Activated CD8-positive, alpha-beta memory T cell treated with anti-CD3 and anti-CD28 coated beads, Interleukin-2, amount 50 U/mL, for 24 hours (primary cell): ENCODE results near the gene ERBIN.
"Not testable (repeated sequence)": the region's sequence is repeated elsewhere in the genome, so short reads cannot be mapped to it uniquely, and the experiment has no call there.

ENCODE experiments used
- DNase-seq: peaks from one replicate; pipeline ENCODE4 v3.0.0-alpha.2; 2020; ENCODE audit errors: extremely low read depth

The ERBIN gene

DNA sequence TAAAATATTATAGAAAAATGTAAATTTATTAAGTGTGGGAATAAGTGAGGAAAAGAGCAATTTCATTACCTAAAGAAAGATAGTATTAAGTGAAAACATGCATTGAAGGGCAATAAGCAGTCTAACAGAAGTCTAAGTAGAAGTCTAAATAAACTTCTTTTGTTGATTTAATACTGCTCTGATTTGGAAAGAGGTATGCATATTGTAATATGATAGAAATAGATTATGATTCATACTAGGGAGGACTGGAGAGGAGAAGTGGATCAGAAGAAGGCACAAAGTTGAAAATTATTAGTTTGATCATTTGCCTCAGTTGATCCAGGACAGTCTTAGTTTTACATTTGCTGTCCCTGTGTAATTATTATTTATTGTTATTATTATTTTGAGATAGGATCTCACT, 6.6 kb upstream of the ERBIN start:
- no peak for DNase-seq

DNA sequence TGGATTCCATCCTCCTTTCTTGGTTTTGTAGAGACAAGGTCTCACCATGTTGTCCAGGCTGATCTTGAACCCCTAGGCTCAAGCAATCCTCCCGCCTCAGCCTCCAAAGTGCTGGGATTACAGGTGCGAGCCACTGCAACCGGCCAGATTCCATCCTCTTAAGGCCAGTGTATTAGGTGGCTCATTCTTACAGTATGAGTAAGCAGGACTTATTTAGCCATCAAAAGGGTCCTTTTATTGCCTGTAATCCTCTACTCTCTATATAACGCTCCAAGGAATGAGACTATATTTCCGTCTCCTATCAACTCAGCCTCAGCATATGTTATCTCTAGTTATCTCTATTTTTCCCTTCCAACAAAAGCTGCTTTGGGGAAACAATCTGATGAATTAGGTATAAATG, 3.0 kb upstream of the ERBIN start:
- no peak for DNase-seq

DNA sequence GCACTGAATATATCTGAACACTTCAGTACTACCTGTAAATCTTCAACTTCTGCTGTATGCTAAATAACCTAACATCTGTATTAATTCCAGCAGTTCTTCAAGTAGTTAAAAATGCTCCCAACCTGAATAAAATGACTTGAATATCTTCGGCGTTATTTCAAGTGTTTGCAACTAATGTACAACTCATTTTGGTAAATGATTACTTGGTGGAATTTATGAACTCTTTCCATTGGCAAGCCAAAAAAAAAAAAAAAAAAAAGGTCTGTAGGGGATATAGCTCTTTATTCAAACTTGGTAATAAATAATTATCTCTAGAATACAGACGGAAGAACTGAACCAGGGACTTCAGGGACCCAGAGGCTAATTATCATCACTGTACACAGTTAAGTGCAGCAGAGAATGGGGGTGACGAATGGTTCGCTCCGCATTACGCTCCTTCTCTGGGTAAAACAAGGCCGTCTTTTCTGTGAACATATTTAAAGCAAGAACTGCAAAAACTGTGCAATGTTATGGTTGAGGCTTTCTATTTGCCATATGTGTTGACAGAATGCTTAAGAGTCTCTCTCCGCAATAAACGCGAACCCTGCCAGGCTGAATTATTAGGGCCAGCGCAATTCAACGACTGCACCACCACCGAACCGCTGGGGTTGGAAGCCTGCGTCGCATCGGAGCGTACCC, 1.9 kb upstream of the ERBIN start:
- DNase-seq: no peak

DNA sequence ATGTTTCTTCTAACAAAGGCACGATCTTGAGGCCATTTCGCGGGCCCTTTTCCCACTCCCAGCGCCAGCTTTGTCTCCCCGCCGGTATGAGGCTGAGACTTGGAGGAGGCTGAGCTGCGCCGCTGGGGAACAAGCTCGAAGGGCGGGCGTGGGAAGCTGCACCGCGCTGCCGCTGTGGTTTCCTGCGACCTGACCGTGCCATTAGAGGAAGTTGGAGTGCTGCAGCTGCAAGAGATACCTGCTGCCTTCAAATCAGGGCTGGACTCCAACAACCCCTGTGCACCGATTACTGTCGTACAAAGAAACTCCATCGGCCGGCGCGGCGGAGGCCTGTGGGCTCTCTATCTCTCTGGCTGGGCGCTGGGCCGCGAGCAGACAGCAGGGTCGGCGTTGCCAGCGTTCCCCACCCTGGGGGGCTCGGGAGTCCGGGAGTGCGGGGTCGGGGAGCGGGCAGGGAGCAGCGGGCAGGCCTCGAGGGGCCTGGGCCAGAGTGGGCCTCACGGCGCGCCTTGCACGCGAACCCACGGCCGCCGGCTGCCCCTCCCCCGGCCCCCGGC, 1.3 kb upstream of the ERBIN start:
- DNase-seq: peak; percentile 19

DNA sequence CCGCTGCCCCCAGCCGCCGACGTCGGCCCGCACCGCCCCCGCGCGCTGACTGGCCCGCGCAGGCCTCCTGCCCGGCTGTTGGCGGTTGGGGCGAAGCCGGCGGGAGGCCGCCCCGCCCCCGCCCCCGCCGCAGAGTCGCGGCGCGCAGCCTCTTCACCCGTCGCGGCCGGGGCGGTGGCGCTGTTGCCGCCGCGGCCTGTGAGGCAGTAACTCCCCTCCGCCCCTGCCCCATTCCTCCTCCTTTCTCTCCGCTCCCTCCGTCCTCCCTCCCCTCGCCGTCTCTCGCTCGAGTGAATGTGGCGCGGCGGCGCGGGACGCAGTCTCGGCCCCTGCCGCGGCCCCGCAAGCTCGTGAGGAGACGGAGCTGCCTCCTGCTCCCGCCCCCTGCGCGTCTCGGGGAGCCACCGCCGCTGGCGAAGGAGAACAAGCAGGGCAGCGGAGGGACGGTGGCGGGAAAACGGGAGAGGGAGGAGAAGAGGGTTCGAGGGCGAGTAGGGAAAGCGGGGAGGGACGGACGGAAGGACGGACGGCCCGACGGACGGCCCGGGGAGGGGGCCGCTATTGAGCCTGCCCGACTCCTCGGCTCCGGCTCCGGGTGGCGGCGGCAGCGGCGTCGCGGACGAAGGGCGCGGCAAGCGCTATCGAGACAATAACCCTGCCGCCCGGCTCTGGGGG, 637 bp upstream of the ERBIN start:
- DNase-seq: peak; percentile 23

DNA sequence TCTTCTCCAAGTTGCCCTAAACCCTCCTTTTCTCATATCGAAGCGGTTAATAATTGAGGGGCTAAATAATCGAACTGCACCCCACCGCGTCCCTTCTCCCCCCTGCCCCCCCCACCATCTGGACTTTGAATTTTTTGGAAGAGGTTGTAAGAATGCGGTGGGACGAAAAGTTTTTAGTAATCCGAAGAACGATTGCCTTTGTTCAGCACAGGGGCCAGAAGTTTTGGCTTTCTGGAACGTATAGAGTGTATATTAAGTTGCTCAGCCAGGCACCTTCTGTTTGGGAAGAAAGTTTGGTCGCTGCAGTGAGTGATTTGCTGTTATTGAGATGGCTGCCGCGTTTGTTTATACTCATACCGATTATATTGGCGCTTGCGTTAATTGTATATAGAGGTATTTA, 518 bp downstream of the ERBIN start:
- DNase-seq: no peak

DNA sequence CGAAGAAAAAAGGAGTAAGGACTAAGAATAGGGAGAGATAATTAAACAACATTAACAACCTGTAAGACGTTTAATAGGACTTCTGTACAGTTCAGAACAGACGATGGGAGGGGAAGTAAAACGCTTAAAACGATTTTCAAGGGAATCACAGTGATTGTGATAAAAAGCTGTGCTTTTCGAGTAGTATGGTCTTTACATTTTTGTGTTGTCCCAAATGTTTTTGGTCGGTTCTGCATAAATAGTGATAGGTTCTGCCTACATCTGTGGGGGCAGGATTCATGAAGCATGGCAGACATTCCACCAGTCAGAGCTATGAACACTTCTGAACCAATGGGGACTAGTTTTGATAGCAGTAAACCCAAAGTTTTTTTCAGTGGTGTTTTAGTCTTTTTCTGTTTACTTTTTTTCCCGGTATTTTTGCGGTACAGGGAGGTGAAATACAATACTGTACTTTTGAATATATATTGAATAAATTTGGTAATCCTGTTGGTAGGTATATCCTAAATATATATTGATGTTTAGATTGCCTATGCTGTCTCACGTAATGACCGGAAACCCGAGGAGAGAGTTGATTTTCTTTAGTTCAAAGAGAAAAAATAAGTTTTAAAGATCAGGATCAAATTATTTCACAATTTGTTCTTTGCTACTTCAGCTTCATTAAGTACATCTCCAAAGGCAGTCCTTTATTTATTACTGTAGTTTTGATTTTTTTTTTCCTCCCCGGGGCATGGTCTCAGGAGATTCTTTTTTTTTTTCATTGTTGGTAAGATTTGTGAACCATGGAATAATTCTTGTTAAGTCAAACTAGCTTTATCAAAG, 1.3 kb downstream of the ERBIN start:
- DNase-seq: no peak

DNA sequence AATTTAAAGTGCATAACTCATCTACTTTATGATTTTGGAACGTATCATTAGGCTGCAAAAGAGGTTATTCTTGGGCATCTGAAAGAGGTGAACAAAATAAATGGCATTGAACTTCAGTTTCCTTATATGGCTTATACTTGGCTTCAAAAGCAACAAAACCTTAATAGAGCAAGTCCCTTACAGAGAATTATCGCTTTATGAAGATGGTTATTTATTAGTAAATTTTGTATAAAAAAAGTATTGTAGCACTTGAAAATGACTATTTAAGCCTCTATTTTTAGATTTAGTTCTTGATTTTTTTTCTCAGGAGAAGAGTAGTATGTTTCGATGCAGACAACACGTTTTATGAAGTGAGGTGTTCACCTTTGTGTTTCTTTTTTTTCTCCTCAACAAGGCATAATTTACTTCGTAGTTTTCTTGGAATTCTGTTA, 2.0 kb downstream of the ERBIN start:
- DNase-seq: no peak

DNA sequence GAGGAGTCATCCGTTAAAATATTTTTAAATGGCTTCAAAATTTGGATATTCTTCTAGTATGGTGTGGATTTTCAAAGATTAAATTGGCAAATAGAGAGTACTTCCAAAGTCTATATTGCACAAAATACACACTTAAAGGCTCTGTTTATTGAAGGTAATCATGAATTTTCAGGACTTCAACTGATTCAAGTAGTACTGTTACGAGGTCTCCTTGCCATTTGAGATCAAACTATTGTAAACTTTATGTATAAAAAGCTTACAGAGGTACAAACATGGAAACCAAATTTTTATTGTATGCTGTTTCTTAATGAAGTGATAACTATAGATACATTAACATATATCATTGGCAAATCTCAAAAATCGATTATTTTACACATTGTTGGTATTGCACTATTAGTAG, 2.5 kb downstream of the ERBIN start:
- no peak for DNase-seq

DNA sequence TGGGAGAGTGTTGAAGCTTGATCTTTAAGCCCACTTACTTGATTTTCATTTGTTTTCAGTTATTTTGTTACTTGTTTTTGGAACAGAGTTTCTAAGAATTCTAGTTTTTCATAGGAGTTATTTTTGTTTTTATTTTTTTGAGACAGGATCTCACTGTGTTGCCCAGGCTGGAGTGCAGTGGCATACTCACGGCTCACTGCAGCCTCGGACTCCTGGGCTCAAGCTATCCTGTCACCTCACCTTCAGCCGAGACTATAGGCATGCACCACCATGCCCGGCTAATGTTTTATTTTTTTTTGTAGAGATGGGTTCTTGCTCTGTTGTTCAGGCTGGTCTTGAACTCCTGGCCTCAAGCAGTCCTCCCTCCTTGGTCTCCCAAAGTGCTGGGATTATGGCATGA, 6.3 kb downstream of the ERBIN start:
- no peak for DNase-seq

DNA sequence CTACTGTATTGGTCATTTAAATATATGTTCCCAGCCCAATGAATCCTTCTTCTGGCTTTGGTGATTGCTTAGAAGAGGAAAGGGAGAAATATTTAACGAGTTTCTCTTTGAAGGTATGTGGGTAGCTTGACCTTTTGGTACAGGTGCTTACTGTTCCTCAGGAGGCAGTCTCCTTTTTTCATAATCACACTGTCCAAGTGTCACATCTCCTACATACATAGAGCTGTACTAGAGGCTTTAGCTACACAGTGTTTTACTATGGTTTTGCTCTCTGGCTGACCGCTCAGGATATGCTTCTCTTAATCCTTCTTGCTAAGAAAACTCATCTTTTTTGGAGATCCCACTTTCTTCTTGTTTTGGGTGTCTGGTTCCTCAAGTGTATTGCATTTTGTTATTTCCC, 6.9 kb downstream of the ERBIN start:
- no peak for DNase-seq

DNA sequence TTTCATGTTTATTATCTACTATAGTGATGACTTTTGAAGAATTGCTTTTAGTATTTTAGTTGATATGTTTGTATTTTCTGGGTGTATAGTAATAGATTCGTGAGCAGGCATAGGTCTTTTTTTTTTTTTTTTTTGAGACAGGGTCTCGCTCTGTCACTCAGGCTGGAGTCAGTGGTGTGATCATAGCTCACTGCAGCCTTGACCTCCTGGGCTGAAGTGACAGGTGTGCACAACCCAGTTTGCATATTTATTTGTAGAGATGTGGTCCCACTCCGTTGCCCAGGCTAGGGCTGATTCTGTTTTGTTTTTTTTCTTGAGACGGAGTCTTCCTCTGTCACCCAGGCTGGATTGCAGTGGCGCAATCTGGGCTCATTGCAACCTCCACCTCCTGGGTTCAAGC, 11.9 kb downstream of the ERBIN start:
- DNase-seq: no peak

DNA sequence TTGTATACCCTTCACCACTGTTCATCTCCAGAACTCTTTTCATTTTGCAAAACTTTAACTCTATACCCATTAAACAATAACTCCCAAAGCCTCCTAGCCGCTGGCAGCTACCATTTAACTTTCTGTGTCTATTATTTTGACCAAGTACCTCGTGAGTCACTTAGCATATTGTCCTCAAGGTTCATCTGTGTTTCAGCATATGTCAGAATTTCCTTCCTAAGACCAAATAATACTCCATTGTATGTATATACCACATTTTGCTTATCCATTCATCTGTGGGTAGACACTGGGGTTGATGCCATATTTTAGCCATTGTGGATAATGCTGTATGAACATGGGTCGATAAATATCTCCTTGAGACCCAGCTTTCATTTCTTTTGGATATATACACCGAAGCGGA, 17.4 kb downstream of the ERBIN start:
- DNase-seq: no peak

DNA sequence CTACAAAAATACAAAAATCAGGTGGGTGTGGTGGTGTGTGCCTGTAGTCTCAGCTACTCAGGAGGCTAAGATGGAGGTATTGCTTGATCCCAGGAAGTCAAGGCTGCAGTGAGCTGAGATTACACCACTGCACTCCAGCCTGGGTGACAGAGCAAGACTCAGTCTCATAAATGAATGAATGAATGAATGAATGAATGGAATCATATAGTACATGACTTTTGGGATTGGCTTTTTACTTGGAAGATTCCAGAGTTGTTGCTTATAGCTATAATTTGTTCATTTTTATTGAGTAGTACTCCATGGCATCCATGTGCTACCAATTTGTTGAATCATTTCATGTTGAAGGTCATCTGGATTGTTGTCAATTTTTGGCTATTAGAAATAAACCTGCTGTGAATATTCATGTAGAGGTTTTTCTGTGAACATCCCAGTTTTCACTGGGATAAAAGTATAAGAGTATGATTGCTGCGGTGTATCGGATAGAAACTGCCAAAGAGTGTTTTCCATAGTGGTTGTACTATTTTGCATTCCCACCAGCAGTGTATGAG, 19.9 kb downstream of the ERBIN start:
- no peak for DNase-seq

DNA sequence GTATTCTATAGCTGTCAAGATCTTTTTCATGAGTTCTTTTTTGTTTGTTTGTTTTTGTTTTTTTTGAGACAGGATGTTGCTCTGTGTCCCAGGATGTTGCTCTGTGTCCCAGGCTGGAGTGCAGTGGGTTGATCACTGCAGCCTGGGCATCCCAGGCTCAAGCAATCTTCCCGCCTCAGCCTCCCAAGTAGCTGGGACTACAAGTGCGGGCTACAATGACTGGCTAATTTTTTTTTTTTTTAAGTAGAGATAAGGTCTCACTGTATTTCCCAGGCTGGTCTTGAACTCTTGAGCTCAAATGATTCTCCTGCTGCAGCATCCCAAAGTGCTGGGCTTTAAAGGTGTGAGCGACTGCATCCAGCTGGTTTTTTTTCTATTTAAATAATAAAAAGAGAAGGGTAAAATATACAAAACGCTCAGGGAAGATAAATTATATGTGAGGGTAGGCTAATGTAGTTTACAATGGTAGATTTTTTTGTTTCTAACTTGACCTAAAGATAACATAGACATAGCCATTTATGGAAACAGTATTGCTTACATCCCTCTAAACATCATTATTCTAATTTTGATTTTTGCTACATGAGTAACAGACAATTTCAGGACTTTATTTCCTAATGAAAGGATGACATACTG, 21.9 kb downstream of the ERBIN start:
- DNase-seq: no peak

DNA sequence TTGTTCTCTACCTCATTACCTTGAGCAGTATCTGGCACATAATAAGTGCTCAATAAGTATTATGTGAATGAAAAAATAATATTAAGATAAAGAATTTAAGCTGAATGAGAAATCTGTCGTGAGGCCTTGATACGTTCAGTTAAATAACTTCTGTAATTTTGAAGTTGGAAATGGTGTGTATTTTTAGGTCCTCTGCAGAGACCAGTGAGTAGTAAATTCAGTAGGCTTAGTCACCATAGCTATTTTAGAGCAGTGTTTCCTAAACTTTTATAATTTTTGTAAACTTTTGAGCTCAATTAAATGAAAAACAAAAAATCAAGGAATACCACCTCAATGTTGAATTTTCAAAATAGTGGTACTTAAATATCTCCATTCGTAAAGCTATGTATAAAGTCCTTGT, 25.0 kb downstream of the ERBIN start:
- DNase-seq: no peak

DNA sequence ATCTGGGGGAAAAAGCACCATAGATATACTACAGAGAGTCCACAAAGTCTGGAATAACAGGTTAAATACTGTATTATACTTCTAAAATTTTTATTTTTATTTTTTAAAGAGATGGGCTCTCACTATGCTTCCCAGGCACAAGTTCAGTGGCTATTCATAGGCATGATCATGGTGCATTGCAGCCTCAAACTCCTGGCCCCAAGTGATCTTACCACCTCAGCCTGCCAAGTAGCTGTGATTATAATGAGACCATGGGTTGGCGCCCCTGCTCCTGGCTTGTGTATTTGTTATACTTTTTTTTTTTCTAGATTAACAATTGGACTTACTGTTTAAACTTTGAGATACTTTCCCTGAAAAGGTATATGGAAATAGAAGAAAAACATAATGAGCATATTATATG, 25.9 kb downstream of the ERBIN start:
- no peak for DNase-seq

DNA sequence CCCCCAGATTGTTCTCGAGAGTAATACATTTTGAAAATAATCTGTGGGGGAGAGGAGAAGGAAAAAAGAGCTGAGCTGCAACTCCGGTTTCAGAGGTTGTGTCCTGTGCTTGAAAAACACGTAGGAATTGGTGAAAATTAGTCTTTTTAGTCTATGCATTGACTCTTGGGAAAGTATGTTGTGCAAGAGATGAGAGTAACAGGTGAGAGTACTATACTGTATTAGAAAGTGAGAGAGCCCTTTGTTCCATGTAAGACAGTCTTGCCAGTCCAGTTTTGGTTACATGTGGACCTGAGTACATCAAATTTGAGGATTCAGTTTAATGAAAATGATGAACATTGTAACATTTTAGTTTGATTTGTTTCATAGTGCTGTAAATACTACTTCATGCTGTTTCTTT, 27.8 kb downstream of the ERBIN start:
- no peak for DNase-seq

DNA sequence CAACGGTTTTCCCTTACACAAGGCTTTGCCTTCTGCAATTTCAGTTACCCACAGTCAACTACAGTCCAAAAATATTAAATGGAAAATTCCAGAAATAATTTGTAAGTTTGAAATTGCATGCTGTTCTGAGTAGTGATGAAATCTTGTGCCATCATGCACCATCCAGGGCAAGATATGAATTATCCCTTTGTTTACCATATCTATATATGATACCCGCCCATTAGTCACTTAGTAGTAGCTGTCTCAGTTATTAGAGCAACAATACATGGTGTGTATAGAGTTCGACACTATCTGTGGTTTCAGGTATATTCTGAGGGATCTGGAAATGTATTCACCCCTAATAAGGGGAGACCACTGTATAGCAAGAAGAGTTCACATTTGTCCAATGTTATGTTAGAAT, 29.4 kb downstream of the ERBIN start:
- DNase-seq: no peak

DNA sequence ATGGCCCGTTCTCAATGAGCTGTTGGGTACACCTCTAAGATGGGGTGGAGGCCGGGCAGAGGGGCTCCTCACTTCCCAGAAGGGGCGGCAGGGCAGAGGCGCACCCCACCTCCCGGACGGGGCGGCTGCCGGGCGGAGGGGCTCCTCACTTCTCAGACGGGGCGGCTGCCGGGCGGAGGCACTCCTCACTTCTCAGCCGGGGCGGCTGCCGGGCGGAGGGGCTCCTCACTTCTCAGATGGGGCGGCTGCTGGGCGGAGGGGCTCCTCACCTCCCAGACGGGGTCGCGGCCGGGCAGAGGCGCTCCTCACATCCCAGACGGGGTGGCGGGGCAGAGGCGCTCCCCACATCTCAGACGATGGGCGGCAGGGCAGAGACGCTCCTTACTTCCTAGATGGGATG, 31.3 kb downstream of the ERBIN start:
- not testable (repeated sequence) for DNase-seq

DNA sequence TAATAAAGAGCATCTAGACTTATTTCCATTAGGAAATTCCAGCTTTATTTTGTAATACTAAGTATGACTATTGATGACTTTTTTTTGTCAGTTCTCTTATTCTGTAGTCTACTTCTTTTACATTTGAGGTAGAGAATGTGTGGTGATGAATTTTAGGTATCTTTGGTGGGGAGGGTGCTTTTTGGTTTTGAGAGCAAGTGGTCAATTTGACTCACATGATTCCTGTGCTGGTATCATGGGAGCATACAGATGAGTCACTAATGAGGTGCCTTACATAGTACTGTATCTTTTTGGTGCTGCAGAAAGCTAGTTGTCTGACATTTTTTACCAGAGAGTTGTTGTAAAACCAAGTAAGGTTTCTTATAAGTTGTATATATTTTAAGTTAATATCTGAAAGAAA, 35.3 kb downstream of the ERBIN start:
- no peak for DNase-seq
